HG03565 (cell line): ENCODE measurements around the gene CIAO2B.

Source experiments
- ATAC-seq: cut with Tn5 transposase; IDR thresholded peaks from one replicate; pipeline ENCODE4 v1.9.1; 2021; ENCODE audit warnings: mild to moderate bottlenecking, moderate library complexity; ENCODE audit not compliant: unreplicated experiment

The CIAO2B gene

GRCh38 chr16:66921729-66922450 lies 12.3 kb downstream of the CIAO2B start:
- ATAC-seq = no peak

- no peak for ATAC-seq
These were observed 13.1 kb downstream of the CIAO2B start for GRCh38 chr16:66920924-66921680.

- no peak for ATAC-seq
These were observed 14.0 kb downstream of the CIAO2B start for GRCh38 chr16:66920299-66920590.

GRCh38 chr16:66919569-66920298 lies 14.5 kb downstream of the CIAO2B start:
- ATAC-seq = no peak

- ATAC-seq = no peak
These were observed 15.2 kb downstream of the CIAO2B start, which contains the start of gene CDH16 for GRCh38 chr16:66918803-66919568. Gene CDH16 (minus strand): TSS chr16:66918885. CDS start chr16:66918065, 820 bp downstream.

- no peak for ATAC-seq
These were observed 15.8 kb downstream of the CIAO2B start for GRCh38 chr16:66918355-66918754.

GRCh38 chr16:66917741-66918140 lies 16.5 kb downstream of the CIAO2B start:
- ATAC-seq = no peak

- no peak for ATAC-seq
These were observed 17.7 kb downstream of the CIAO2B start for GRCh38 chr16:66916518-66916917.

- no peak for ATAC-seq
These were observed 19.2 kb downstream of the CIAO2B start for GRCh38 chr16:66915041-66915440.

- ATAC-seq = no peak
These were observed 19.7 kb downstream of the CIAO2B start for GRCh38 chr16:66914541-66914940.

GRCh38 chr16:66913711-66914110 lies 20.5 kb downstream of the CIAO2B start:
- no peak for ATAC-seq

- ATAC-seq = no peak
These were observed 21.1 kb downstream of the CIAO2B start for GRCh38 chr16:66913081-66913480.

- no peak for ATAC-seq
These were observed 22.4 kb downstream of the CIAO2B start for GRCh38 chr16:66911801-66912200.

- ATAC-seq = no peak
These were observed 23.1 kb downstream of the CIAO2B start for GRCh38 chr16:66911112-66911511.

GRCh38 chr16:66910175-66910940 lies 23.8 kb downstream of the CIAO2B start:
- ATAC-seq = no peak

GRCh38 chr16:66908762-66909559 lies 25.2 kb downstream of the CIAO2B start:
- ATAC-seq = no peak

GRCh38 chr16:66908116-66908515 lies 26.1 kb downstream of the CIAO2B start:
- ATAC-seq = no peak

- ATAC-seq = no peak
These were observed 27.0 kb downstream of the CIAO2B start for GRCh38 chr16:66906916-66907836.
